GM23248 (cell line): Measurements from ENCODE around the gene LTF. TPM values are rescaled to one million over a fixed set of nuclear protein-coding genes. Genes with fewer than 3 reads are reported as not detected.

Experiments
- DNase-seq: peaks from one replicate; pipeline ENCODE4 v3.0.0-alpha.2; 2015
- H2AFZ ChIP-seq: fragments of 200-600 bp; sonication (generic); 2 replicates; pipeline ENCODE4 v1.6.1; 2016; ENCODE audit warnings: antibody characterized with exemption
- H3F3A ChIP-seq: fragments of 200-600 bp; sonication (generic); 2 replicates; pipeline ENCODE4 v1.6.1; 2016; ENCODE audit warnings: mild to moderate bottlenecking, antibody characterized with exemption, mixed run types; ENCODE audit not compliant: insufficient read depth
- H3K27ac ChIP-seq: fragments of 200-600 bp; sonication (generic); 2 replicates; pipeline ENCODE4 v1.5.1; 2016; ENCODE audit warnings: mild to moderate bottlenecking
- H3K27me3 ChIP-seq: fragments of 200-600 bp; sonication (generic); replicated peaks from 2 replicates; pipeline ENCODE4 v1.6.1; 2016; ENCODE audit warnings: mild to moderate bottlenecking; ENCODE audit not compliant: insufficient read depth
- H3K36me3 ChIP-seq: fragments of 200-600 bp; sonication (generic); 2 replicates; pipeline ENCODE4 v1.6.1; 2016; ENCODE audit warnings: low read depth, mild to moderate bottlenecking
- H3K4me1 ChIP-seq: fragments of 200-600 bp; sonication (generic); 2 replicates; pipeline ENCODE4 v1.6.1; 2016; ENCODE audit warnings: mild to moderate bottlenecking; ENCODE audit not compliant: insufficient read depth
- H3K4me2 ChIP-seq: fragments of 200-600 bp; sonication (generic); one replicate; pipeline ENCODE4 v1.6.1; 2016; ENCODE audit warnings: mild to moderate bottlenecking; ENCODE audit not compliant: unreplicated experiment
- H3K4me3 ChIP-seq: fragments of 200-600 bp; sonication (generic); 2 replicates; pipeline ENCODE4 v1.5.1; 2016; ENCODE audit warnings: mild to moderate bottlenecking
- H3K79me2 ChIP-seq: fragments of 200-600 bp; sonication (generic); 2 replicates; pipeline ENCODE4 v1.6.1; 2016; ENCODE audit warnings: mild to moderate bottlenecking; ENCODE audit not compliant: insufficient read depth
- H3K9ac ChIP-seq: fragments of 200-600 bp; sonication (generic); 2 replicates; pipeline ENCODE4 v1.6.1; 2016; ENCODE audit warnings: mild to moderate bottlenecking
- H3K9me2 ChIP-seq: fragments of 200-600 bp; sonication (generic); 2 replicates; pipeline ENCODE4 v1.6.1; 2016; ENCODE audit warnings: mixed run types, mild to moderate bottlenecking, moderate library complexity; ENCODE audit not compliant: insufficient read depth
- H3K9me3 ChIP-seq: fragments of 200-600 bp; sonication (generic); one replicate; pipeline ENCODE4 v1.6.1; 2017; ENCODE audit warnings: low read depth
- H4K20me1 ChIP-seq: fragments of 200-600 bp; sonication (generic); 2 replicates; pipeline ENCODE4 v1.6.0; 2016; ENCODE audit not compliant: insufficient read depth
- EZH2 ChIP-seq: fragments of 200-600 bp; sonication (generic); IDR thresholded peaks from 2 replicates; pipeline ENCODE4 v1.6.1; 2018; ENCODE audit warnings: antibody characterized with exemption, mild to moderate bottlenecking; ENCODE audit not compliant: insufficient read depth, poor library complexity, severe bottlenecking
- EZH2phosphoT487 ChIP-seq: fragments of 200-600 bp; sonication (generic); IDR thresholded peaks from 2 replicates; pipeline ENCODE4 v1.6.1; 2018; ENCODE audit warnings: antibody characterized with exemption, moderate library complexity, mild to moderate bottlenecking, low read depth; ENCODE audit not compliant: insufficient read depth
- WGBS, 2 experiments: methylation state at CpG; one replicate each; pipeline ENCODE4 v1.1.6; 2015 to 2017; ENCODE audit warnings: low lambda C conversion rate in 2 of 2, low coverage in 1 of 2; ENCODE audit errors: missing lambda C conversion rate in 2 of 2; 5-methylcytosine and 5-hydroxymethylcytosine counted together
- in situ Hi-C: fragments of 300-500 bp; cut with MboI; formaldehyde crosslinking; loops from 2 replicates; pipeline ENCODE4 v1.15.0; 2020
- polyA plus RNA-seq: library from polyadenylated mRNA; unstranded; fragments of >200 nt; fragmentation: Nextera tagmentation; extraction: Ambion mirVana; gene quantifications from 2 replicates; pipeline ENCODE4 v1.2.1, GENCODE V29; 2016
- total RNA-seq: library from RNA; depleted of rRNA; stranded (reverse); fragments of >200 nt; shearing (Covaris generic); gene quantifications from 2 replicates; pipeline ENCODE4 v1.2.3, GENCODE V29; 2014

Gene LTF
- total and polyA plus RNA-seq, 2 experiments from 2014 or later: not detected

DNA sequence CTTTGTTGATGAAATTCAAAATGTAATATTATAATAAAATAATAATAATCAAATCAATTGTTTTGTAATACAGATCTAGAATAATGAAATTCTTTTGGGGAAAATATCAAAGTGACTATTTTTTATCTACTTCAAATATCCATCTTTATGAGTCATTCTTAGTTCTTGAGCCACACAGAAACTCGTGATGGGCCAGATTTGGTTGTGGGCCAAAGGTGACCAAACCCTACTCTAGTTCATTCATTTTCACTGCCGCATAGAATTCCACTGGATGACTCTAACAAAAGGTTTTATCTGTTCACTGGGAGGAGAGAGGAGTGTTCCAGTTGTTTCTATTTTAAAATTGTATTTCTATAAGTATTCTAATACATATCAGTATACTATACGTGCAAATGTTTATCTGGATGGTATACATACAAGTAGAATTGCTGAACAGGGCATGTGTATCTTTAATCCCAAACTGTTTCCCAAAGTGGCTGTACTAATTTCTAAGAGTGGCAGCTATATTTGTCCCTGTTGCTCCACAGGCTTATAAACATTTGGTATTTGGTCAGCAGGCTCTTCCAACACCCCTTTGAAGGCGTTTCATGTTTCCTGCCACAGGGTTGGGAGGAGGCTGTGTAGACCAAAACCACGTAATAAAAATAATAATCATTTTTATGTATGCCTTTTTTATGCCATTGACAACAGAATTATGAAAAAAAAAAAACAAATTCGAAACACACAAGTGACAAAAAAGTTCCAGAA lies 25.8 kb upstream of the LTF start:
- H3K9me3 ChIP-seq: no peaks in the 10 kb centered on the region
- H3F3A ChIP-seq: peaks cover 11% of the 10 kb centered on the region; the same call in 1 of the 2 replicates
- no peak overlapping the region for H3K4me2 ChIP-seq
- TF ChIP-seq EZH2phosphoT487 (no peak), EZH2 (no peak)
- H3K4me1 ChIP-seq: 0 out of 2 replicates have a peak, but pooled peaks cover 8% of the 10 kb centered on the region
- no peak overlapping the region for H2AFZ ChIP-seq
- in situ Hi-C loops: no loop called here
- peak; percentile 41 for DNase-seq
- no peaks in the 10 kb centered on the region for H4K20me1 ChIP-seq
- no peaks in the 10 kb centered on the region for H3K36me3 ChIP-seq
- H3K27ac ChIP-seq: no peak overlapping the region
- H3K4me3 ChIP-seq: no peak overlapping the region
- H3K9ac ChIP-seq: no peak overlapping the region
- H3K79me2 ChIP-seq: no peaks in the 10 kb centered on the region
- 62 to 64% methylated on average over 6 of the region's 6 CpGs for WGBS, 2 experiments
- no peaks in the 10 kb centered on the region for H3K9me2 ChIP-seq
- 0 out of 2 replicates have a peak, but pooled peaks cover 3% of the 10 kb centered on the region for H3K27me3 ChIP-seq

DNA sequence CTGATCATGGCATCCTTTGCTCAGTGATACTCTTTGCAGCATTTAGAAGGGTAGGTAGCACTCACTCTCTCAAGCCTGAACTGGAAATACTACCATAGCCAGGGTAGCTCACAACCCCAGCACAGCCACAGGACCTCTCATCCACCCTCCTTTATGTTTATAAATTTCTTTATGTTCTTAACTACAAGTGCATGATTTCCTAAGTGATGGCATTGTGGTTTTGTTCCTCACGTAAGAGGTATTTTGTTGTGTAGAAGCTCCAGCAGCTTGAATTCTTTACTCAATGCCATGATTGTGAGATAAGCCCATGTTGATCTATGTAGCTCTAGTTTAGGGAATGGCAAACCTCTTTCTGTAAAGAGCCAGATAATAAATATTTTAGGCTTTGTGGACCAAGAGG lies 25.2 kb upstream of the LTF start:
- H3K79me2 ChIP-seq: no peaks in the 10 kb centered on the region
- peak; percentile 53 for DNase-seq
- H3K9ac ChIP-seq: no peak overlapping the region
- 0 out of 2 replicates have a peak, but pooled peaks cover 3% of the 10 kb centered on the region for H3K27me3 ChIP-seq
- peaks cover 11% of the 10 kb centered on the region; the same call in 1 of the 2 replicates for H3F3A ChIP-seq
- in situ Hi-C loops: loop anchor here (10.0 kb wide), 1 partner anchor 145 kb away; no protein-coding TSS in a partner anchor
- H3K4me1 ChIP-seq: 0 out of 2 replicates have a peak, but pooled peaks cover 8% of the 10 kb centered on the region
- 33% methylated on average over 1 of the region's 1 CpG for WGBS, 2 experiments
- no peaks in the 10 kb centered on the region for H4K20me1 ChIP-seq
- no peak overlapping the region for H3K4me3 ChIP-seq
- H3K27ac ChIP-seq: no peak overlapping the region
- H3K9me2 ChIP-seq: no peaks in the 10 kb centered on the region
- no peaks in the 10 kb centered on the region for H3K36me3 ChIP-seq
- H2AFZ ChIP-seq: no peak overlapping the region
- no peak overlapping the region for H3K4me2 ChIP-seq
- no peak for TF ChIP-seq EZH2
- H3K9me3 ChIP-seq: no peaks in the 10 kb centered on the region

DNA sequence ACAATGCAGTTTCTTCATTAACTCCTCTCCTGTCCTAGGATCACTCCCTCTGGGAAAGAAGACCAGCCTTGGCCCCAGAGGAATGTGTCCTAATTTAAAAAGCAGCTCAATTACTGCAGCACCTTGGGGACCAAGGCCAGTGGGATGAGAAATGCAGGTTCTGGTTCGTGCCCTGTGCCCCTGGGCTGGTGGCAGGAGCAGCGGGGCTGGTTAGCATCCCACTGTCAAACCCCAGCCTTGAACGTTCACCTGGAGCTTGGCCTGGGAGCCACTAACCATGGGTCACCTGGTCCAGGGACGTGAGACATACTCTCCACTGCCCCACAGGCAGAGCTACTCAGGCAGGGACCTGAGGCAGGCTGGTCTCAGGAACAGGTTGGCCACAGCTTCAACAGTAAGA lies 24.7 kb upstream of the LTF start:
- no peak for DNase-seq
- H3K9me3 ChIP-seq: no peaks in the 10 kb centered on the region
- no peaks in the 10 kb centered on the region for H3K36me3 ChIP-seq
- H2AFZ ChIP-seq: no peak overlapping the region
- no peaks in the 10 kb centered on the region for H3K79me2 ChIP-seq
- TF ChIP-seq EZH2phosphoT487 (no peak), EZH2 (no peak)
- H3F3A ChIP-seq: peaks cover 11% of the 10 kb centered on the region; the same call in 1 of the 2 replicates
- H3K9me2 ChIP-seq: no peaks in the 10 kb centered on the region
- no peak overlapping the region for H3K9ac ChIP-seq
- H3K27ac ChIP-seq: no peak overlapping the region
- no peak overlapping the region for H3K4me3 ChIP-seq
- 0 out of 2 replicates have a peak, but pooled peaks cover 3% of the 10 kb centered on the region for H3K27me3 ChIP-seq
- no peak overlapping the region for H3K4me2 ChIP-seq
- 49 to 52% methylated on average over 4 of the region's 4 CpGs for WGBS, 2 experiments
- in situ Hi-C loops: loop anchor here (10.0 kb wide), 1 partner anchor 145 kb away; no protein-coding TSS in a partner anchor
- H3K4me1 ChIP-seq: 0 out of 2 replicates have a peak, but pooled peaks cover 8% of the 10 kb centered on the region
- H4K20me1 ChIP-seq: no peaks in the 10 kb centered on the region

DNA sequence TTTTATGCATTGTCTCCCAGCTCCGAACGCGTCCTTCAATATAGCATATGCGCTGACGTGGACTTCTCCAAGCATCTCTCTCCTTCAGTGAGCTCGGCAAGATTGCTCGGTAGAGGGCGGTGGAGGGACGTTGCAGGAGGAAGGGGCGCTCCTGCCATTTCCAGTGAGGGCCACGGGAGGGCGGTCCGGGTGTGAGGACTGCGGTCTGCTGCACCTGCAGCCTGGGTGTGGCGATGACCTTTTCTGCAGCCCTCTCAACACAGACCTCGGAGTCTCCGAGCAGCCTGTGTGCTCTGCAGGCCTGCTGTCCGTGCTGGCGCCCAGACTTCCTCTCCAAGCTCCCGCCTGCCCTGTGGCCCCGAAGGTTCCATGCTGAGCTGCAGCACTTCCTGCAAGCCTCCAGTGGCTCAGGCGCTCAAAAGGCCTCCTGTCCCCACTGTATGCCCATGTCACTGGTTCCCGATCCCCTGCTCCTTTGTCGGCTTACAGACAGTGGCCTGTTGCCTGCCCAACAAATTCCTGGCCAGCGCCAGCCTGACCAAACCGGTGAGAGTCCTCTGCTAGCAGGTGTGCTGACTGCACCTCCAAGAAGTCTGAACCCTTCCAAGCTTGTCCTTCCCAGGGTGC lies 24.1 kb upstream of the LTF start:
- H3K36me3 ChIP-seq: no peaks in the 10 kb centered on the region
- in situ Hi-C loops: loop anchor here (10.0 kb wide), 1 partner anchor 146 kb away; no protein-coding TSS in a partner anchor
- 17 to 18% methylated on average over 26 of the region's 26 CpGs for WGBS, 2 experiments
- 0 out of 2 replicates have a peak, but pooled peaks cover 3% of the 10 kb centered on the region for H3K27me3 ChIP-seq
- TF ChIP-seq EZH2phosphoT487: no peak
- no peak overlapping the region for H3K4me3 ChIP-seq
- peak; percentile 96 for DNase-seq
- no peaks in the 10 kb centered on the region for H4K20me1 ChIP-seq
- H3K4me2 ChIP-seq: peak overlapping the region; percentile 46
- no peaks in the 10 kb centered on the region for H3K9me2 ChIP-seq
- H3F3A ChIP-seq: peaks cover 11% of the 10 kb centered on the region; the same call in 1 of the 2 replicates
- H3K9me3 ChIP-seq: no peaks in the 10 kb centered on the region
- H3K79me2 ChIP-seq: no peaks in the 10 kb centered on the region
- 0 out of 2 replicates have a peak, but pooled peaks cover 8% of the 10 kb centered on the region for H3K4me1 ChIP-seq
- H2AFZ ChIP-seq: no peak overlapping the region
- no peak overlapping the region for H3K9ac ChIP-seq
- H3K27ac ChIP-seq: no peak overlapping the region
